Stimulated activated naive CD4-positive, alpha-beta T cell (primary cell): ENCODE results near the gene TSHB.
"Not testable (repeated sequence)": the region's sequence is repeated elsewhere in the genome, so short reads cannot be mapped to it uniquely, and the experiment has no call there.

Experiments
- DNase-seq, 6 experiments: peaks; one replicate each; lab custom pipeline; 2025; lab: John Stamatoyannopoulos, UW

Gene TSHB

DNA sequence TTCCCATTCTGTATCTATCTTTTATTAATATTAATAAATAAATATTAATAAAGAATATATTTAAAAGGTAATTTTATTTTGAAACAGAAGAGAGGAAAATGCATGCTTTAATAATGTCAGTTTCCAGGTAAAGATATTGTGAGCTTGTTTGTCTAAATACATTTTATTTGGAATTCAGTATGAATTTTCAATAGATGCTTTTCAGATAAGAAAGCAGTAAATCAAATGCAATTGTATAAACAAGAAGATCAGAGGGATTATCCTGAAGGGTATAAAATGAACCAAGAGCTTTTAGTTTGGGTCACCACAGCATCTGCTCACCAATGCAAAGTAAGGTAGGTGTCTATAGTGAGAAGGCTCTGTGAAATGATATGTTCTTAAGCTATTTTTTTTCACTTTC lies at the start of gene TSHB:
Gene TSHB (plus strand): TSS at position 301 of the 400 bp plus-strand sequence. CDS start 3,537 bp downstream, outside the sequence.
- no peak for DNase-seq

DNA sequence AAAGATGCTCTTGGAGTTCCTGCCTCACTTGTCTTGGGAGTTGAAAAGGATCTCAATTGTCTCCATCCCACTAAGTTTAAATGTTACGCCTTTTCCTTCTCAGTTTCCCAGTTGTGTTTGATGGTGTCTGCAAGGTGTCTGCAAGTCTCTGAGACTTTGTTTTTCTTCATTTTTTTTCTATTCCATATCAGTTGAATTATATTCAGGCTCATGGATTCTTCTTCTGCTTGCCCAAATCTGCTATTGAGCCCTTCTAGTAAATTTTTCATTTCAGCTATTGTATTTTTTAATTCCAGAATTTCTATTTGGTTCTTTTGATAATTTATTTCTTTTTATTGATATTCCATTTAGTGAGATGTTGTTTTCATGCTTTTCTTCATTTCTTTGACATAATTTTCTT lies 47.4 kb upstream of the TSHB start:
- DNase-seq, result no peak

DNA sequence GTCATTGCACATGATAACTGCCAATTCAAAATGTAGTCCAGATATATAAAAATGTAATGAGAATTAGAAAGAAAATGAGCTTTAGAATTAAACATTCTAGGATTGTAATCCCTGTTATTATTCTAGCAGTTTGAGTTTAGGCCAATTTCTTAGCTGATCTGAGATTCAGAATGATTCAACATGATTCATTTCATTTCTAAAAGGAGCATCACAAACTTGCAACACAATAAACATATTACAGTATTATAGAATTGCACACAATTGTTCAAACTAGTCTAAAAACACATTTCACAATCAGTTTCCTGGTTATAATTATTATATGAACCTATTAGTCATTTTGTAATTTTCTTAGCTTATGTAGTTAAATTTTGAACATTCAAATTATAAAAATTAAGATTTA lies 43.3 kb upstream of the TSHB start:
- no peak for DNase-seq

DNA sequence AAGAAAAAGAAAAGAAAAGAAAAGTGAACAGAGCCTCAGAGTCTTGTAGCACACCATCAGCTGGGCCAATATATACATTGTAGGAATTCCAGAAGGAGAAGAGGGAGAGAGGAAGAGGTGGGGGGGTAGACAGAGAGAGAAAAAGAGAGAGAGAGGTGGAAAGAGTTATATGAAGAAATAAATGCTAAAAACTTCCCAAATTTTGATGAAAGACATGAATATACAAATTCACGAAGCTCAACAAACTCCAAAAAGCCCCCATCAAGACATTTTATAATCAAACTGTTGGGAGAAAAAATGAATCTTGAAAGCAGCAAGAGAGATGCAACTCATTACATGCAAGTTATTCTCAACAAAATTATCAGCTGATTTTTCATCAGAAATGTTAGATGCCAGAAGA lies 41.5 kb upstream of the TSHB start:
- no peak for DNase-seq

DNA sequence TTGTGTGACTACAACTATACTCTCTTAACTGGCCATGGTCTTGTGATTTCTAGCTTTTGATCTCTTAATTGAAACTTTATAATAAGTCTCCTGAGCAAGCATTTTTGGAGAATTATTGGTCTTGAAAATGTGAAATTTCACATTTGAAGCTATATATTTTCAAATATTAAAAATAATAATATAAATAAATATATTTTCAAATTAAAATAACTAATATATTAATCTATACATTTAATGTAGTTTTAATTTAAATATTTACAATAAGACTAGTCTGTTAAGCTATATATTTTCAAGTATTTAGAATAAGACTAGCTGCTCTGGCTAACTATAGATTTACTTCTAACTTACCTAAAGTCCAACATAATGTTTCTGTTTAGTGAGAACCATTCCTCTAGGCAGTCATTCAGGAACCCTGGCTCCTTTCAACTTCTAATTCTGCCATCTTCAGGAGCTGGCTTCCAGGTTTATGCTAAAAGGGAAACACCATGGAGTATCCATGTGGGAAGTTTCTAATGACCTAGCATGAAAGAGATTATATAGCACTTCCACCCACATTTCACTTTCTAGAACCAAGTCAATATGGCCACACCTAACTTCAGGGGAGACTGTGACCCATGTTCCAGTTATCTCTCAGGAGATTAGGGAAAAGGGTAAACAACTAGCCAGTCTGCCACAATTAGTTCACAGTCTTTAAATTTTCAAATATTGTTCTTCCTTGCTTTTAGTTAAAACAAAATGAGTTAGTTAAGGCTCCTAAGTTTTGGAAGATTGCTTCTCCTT lies 31.9 kb upstream of the TSHB start:
- DNase-seq, result no peak

DNA sequence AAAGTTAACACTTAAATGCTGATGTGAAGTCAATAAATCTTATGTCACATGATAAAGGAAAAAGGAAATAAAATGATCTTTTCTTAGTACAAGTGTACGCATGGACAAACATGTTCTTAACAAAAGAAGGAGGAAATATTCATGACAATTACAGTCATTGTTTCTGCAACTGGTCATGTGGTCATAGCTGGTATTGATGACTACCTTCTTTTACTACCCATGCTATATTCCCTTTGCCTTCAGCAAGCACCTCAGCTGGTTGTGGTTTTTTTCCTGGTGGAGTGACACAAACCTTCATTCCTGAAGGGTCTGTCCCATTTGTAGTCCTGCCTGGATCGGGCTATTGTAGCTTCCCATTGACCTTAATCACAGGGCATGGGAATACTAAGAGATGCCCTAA lies 23.4 kb upstream of the TSHB start:
- DNase-seq, result no peak

DNA sequence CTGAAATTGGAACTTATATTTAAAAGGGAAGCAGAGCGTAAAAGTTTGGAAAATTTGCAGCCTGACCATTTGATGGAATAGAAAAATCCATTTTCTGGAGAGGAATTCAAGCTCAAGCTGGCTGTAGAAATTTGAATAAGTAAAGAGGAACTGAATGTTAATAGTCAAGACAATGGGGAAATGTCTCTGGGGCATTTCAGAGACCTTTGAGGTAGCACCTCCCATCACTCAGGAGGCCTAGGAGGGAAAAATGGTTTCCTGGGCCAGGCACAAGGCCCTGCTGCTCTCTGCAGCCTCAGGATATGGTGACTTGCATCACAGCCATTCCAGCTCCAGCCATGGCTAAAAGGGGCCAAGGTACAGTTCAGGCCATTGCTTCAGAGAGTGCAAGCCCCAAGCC lies 17.6 kb upstream of the TSHB start:
- DNase-seq, result no peak

DNA sequence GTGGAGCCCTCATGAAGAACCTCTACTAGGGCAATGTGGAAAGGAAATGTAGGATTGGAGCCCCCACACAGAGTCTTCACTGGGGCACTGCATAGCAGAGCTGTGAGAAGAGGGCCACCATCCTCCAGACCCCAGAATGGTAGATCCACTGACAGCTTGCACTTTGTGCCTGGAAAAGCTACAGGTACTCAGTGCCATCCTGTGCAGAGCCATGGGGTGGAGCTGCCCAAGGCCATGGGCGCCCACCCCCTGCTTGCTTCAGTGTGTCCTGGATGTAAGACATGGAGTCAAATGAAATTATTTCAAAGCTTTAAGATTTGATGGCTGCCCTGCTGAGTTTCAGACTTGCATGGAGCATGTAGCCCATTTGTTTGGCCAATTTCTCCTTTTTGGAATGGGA lies 17.2 kb upstream of the TSHB start:
- no peak for DNase-seq

DNA sequence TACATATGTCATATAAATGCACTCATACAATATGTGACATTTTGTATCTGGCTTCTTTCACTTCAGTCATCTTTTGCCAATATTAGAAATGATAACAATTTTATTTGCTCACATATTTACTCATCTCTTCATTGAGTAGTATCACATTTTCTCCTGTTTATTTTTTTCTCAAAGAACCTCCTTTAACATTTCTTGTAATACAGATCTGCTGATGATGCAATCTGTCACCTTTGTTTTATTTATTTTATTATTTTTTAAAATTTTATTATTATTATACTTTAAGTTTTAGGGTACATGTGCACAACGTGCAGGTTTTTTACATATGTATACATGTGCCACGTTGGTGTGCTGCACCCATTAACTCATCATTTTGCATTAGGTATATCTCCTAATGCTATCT lies 15.8 kb upstream of the TSHB start:
- no peak for DNase-seq

DNA sequence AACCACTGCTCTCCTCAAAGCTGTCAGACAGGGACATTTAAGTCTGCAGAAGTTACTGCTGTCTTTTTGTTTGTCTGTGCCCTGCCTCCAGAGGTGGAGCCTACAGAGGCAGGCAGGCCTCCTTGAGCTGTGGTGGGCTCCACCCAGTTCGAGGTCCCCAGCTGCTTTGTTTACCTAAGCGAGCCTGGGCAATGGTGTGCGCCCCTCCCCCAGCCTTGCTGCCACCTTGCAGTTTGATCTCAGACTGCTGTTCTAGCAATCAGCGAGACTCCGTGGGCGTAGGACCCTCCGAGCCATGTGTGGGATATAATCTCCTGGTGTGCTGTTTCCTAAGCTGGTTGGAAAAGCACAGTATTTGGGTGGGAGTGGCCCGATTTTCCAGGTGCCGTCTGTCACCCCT lies 10.1 kb upstream of the TSHB start:
- not testable (repeated sequence) for DNase-seq

DNA sequence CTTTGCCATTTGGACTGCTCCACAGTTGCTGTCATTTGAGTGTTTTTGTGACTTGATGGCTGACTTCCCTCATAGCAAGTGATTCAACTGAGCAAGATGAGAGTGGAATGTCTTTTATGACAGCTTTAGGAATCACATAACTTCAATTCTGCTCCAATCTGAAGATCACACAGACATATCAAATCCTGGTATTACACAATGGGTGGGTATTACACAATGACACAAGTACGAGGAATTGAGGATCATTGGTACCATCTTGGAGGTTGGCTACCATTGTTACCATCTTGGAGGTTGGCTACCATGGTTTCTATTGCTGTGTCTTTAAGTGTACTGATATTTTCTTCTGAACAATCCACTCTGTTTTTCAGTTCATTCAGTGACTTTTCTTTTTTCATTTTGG lies 8.5 kb upstream of the TSHB start:
- no peak for DNase-seq

DNA sequence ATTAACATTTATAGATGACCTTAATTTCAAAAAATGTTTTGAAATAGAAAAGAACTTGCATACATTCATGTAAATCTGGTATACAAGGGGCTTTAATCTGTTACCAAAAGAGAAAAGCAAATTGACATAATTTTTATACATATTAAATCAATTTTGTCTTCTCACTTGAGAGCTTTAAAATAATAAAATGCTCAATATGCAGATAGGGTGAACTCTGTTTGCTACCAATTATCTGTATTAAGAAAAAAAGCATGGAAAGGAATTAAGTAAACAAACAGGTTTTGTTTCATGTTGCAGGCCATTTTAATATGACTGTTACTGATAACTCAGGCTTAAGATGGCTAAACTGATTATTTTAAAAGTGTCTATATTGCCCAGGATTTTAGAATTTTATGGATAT lies 6.0 kb upstream of the TSHB start:
- DNase-seq, result no peak

DNA sequence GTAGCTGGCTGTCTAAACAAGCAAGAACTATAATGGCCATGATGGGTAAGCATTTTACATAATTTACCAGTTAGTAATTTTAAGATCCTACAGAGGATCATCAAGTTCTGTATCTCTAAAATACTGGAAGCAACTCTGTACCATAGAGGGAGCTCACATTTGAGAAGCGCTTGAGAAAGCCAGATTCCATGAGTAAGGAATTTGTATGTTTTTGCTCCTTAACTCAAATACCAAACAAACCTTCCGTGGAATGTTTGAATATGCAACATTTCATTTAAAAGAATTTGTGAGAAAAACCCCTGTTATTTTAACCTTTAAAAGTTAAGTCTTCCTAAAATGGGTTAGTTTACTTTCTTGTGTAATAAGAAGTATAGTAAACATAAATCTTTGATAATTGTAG lies 2.0 kb downstream of the TSHB start:
- DNase-seq, result no peak

DNA sequence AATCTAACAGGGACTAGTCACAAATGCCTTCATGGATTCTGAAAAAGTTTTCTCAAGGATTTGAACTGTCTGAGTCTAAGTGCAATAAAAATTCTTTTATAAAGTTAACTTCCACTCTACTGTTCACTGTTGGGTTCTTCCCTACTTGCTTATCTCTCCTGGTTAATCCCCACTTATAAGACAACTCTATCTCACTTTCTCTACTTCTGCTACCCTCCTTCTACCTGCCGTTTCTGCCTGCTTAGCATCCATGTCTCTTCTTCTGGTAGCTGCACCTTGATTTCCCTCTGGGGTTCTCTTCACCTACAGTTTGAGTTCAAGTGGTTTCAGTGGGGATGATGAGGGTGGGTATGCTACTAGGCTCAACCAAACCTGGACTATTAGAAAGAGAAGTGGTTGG lies 6.0 kb downstream of the TSHB start:
- DNase-seq, result no peak

DNA sequence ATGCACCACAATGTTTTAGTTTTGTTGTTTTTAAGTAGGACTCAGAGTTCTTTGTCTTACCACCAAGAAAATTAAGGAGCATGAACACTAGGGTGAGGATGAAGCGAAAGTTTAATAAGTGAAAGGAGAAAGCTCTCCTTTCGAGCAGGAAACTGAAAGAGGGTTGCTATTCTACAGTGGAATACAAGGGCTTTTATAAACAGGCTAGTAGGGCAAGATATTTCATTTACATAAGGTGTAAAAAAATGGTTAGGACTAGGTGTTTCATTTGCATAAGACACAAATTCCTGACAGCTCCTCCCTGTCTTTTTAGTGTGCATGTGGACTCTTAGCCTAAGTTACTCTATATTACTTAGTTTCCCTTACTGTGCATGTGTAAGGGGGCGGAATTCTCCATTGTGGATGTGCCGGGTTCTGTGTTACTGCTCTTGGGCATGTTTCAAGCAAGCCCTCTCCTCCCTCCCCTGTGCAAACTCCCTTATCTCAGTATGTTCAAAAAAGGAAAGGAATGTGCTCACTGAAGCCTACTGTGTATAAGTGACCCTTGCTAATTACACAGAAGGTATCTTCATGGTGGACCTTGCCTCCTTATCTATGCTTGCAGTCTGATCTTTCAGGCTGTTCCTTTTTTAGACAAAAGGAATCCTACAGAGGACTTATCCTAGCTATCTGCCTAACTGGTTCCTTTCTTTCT lies 7.3 kb downstream of the TSHB start:
- DNase-seq, result no peak

DNA sequence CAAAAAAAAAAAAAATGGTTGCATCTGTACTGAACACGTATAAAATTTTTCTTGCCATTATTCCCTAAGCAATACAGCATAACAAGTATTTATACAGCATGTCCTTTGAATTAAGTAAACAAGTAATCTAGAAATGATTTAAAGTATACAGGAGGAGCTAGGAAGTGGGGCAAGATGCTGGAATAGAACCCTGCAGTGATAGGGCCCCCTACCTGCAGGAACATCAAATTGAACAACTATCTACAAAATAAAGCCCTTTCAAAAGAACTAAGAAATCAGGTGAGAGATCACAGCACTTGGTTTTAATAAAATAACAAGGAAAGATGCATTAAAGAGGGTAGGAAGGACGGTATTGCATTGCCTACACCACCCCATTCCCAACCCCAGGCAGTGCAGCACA lies 10.9 kb downstream of the TSHB start:
- no peak for DNase-seq

DNA sequence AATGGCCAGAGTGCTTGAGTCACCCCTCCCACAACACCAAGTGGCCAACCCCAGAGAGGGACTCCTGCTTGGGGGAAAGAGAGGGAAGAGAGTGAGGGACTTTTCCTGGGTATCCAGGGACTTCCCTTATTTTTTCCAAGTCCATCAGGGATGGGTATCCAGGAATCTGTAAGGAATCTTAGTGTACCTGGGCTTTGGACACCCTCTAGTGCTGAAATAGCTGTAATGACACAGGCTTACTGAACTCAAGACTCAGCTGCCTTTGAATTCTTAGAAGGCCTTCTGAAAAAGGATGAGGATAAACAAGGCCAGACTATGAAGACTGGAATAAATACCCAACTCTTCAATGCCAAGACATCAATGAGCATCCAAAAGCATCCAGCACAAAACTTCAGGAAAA lies 12.0 kb downstream of the TSHB start:
- DNase-seq, result no peak

DNA sequence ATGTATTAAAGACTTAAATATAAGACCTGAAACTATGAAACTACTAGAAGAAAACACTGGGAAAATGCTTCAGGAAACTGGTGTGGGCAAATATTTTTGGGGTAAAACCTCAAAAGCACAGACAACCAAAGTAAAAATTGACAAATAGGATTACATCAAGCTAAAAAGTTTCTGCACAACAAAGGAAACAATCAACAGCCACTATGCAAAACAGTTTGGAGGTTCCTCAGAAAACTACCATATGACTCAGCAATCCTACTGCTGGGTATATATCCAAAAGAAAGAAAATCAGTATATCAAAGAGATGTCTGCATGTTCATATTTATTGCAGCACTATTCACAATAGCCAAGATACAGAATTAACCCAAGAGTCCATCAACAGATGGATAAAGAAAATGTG lies 17.1 kb downstream of the TSHB start:
- no peak for DNase-seq

DNA sequence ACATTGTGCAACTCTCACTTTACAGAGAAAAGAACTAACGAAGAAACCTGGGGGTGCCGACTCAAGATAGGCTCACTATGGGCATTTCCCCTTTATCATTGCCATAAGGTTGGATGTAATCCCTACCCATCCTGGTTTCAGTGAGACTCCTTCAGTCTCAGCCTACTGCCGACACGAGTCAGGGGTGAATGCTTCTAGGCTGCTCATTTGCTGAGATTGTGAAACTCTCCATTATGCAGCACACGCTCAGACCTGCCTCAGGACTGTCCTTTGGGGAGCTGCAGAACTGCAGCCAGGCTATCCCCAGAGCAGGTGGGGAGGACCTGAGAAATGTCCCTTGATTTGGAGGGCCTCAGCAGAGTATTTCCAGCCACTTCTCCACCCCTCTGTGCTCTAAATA lies 22.2 kb downstream of the TSHB start:
- DNase-seq, result no peak

DNA sequence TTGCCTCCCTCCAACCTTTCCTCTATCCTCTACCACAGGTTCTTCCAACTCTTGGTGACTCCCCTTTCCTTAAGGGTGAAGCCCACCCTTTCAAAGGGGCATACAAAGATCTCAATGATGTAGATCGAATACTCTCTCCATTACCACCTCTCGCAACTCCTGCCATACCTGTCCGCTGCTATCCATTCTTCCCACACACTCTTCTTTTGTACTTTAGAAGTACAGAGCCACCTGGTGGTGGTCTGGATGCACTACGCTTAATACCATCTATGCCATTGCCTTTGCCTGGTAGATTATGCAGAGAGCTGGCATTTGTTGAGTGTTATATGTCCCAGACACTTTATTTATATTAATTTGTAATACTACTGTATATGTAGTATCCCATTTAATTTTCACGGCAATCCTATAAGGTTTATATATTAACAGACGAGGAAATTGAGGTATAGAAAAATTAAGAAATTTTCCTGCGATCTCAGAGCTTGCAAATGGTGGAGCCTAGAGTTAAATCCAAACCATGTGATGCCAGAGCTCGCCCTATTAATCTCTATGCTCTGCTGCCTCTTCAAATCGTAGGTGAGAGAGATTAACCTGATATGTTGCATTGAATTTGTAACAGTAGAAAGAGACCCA lies 22.9 kb downstream of the TSHB start:
- DNase-seq, result peak in 5 of 6 experiments; percentile 13 to 53 (median 30)

DNA sequence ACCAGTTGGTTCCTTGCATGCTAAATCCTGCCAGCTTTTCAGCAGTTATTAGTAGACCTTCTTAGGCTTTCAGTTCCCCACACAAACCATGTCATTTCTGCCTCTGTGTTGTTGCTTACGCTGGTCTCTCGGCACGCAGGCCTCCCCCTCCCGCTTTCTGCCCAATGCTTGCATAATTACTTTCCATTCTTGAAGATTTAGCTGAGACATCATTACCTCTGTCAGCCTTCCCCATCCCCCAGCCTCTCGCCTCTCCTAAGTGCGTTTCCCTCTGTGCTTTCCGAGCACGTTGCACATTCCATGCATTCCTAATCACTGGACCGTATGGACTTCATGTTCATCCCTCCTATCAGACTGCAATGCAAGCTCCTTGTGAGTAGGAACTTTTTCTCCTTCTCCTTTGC lies 26.8 kb downstream of the TSHB start:
- DNase-seq, result no peak

DNA sequence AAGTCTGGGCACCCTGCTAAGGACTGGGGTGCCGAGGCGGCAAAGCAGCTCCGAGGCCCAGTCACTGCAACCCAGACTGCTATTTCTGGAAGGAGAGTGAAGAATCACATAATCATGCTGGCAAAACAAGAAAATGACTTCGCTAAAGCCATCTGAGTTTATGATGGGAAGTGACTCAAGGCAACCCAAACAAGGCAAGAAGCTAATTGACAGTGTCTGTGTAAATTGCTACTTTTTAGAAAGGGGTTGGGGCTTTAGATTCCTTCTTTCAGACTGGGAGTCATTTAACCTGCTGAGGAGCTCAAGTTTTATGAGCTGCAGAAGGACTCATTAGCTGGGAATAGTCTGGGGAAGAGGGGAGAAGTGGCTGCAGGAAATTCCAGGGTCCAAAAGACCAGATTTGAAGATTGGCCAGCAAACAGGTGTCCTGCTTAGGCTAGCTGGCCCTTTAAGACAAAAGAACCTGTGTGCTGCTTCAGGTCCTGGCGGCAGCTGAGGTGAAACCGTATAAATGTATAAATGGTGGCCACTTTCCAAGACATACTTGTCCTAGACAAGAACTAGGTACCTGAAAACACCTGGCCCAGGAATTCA lies 28.1 kb downstream of the TSHB start:
- no peak for DNase-seq

DNA sequence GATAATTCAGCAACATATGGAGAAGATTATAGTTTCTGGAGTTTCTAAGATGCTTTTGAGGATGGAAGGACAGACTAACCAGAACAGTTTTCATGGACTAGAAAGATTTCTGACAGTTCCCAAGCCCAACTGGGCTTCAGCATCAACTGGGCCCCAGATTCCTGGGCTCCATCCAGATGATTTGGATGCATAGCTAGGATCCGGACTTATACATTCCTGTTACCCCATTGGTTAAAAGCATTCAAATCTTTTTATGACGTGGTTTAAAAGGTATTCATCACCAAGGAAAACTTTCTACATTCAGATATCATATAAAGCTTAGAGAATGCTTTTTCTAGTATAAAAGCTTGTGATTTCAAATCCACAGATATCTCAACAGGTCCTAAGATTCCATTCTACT lies 29.7 kb downstream of the TSHB start:
- no peak for DNase-seq
